ENCODE measurements around the gene SORCS3.

DNA sequence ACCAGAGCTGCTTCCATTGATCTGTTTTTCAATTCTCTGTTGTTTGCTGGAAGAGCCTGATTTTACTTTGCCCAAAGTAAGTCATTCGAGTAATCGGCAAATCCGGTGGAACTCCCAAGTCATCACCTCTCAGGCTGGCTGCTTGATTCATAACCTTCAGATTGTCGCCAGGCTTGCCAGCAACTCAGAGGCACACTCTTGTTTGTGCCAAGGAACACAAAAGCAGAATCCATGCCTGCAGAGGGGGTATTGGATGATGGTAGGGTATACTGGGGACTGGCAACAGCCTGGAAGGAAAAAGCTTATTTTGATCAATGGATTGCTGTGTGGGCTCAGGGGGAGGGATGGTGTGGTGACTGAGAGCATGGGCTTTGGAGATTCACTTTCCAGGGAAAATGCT is 542.4 kb downstream of the SORCS3 start:
- TF ChIP-seq, protein P1, sequence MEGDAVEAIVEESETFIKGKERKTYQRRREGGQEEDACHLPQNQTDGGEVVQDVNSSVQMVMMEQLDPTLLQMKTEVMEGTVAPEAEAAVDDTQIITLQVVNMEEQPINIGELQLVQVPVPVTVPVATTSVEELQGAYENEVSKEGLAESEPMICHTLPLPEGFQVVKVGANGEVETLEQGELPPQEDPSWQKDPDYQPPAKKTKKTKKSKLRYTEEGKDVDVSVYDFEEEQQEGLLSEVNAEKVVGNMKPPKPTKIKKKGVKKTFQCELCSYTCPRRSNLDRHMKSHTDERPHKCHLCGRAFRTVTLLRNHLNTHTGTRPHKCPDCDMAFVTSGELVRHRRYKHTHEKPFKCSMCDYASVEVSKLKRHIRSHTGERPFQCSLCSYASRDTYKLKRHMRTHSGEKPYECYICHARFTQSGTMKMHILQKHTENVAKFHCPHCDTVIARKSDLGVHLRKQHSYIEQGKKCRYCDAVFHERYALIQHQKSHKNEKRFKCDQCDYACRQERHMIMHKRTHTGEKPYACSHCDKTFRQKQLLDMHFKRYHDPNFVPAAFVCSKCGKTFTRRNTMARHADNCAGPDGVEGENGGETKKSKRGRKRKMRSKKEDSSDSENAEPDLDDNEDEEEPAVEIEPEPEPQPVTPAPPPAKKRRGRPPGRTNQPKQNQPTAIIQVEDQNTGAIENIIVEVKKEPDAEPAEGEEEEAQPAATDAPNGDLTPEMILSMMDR (IDR thresholded peaks at IDR 0.05): no peak
- no peak for TF ChIP-seq EZH2 (IDR thresholded peaks at IDR 0.05; ENCODE audit: borderline replicate concordance, insufficient read depth, low read depth, low read length, poor library complexity, severe bottlenecking)

All from B cell (primary cell).